BLaER1 treated with 17β-estradiol and CSF1 and Interleukin-3, amounts not matched to agents 10 nM and 100 nM (cell line): Measurements from ENCODE around the gene TSPAN18.

Source experiments
- H3K27ac ChIP-seq, 11 experiments: shearing (Covaris generic); formaldehyde crosslinking; 2 replicates each; pipeline ENCODE4 v1.8.1; 2022
- H3K27me3 ChIP-seq, 11 experiments: shearing (Covaris generic); formaldehyde crosslinking; 2 replicates each; pipeline ENCODE4 v1.8.1; 2022
- H3K36me3 ChIP-seq, 11 experiments: shearing (Covaris generic); formaldehyde crosslinking; 2 replicates each; pipeline ENCODE4 v1.8.1; 2022
- H3K4me1 ChIP-seq, 10 experiments: shearing (Covaris generic); formaldehyde crosslinking; 2 replicates each; pipeline ENCODE4 v1.8.1; 2022
- H3K4me2 ChIP-seq, 11 experiments: shearing (Covaris generic); formaldehyde crosslinking; 2 replicates each; pipeline ENCODE4 v1.8.1; 2022
- H3K4me3 ChIP-seq, 10 experiments: shearing (Covaris generic); formaldehyde crosslinking; 2 replicates each; pipeline ENCODE4 v1.8.1; 2022
- H3K9ac ChIP-seq, 11 experiments: shearing (Covaris generic); formaldehyde crosslinking; 2 replicates each; pipeline ENCODE4 v1.8.1; 2022
- H3K9me3 ChIP-seq, 11 experiments: shearing (Covaris generic); formaldehyde crosslinking; replicated peaks in 1 of 11; 2 replicates each; pipeline ENCODE4 v1.8.1; 2022
- H4K20me1 ChIP-seq, 11 experiments: shearing (Covaris generic); formaldehyde crosslinking; 2 replicates each; pipeline ENCODE4 v1.8.1; 2022
- Cebpa-rat ChIP-seq, 11 experiments: shearing (Covaris generic); IDR thresholded peaks; 2 replicates each; pipeline ENCODE4 v1.8.1; 2022

The TSPAN18 gene

GRCh38 chr11:44976576-44976975 is 249.8 kb downstream of the TSPAN18 start:
- H4K20me1 ChIP-seq: no peaks in the 10 kb centered on the region; a peak in 1 of 22 replicates
- no peak overlapping the region for H3K27ac ChIP-seq
- H3K4me3 ChIP-seq: no peak overlapping the region
- H3K36me3 ChIP-seq: no peaks in the 10 kb centered on the region
- no peaks in the 10 kb centered on the region for H3K9me3 ChIP-seq
- H3K9ac ChIP-seq: no peak overlapping the region
- no peak for TF ChIP-seq Cebpa-rat (IDR thresholded peaks at IDR 0.05)
- H3K4me1 ChIP-seq: peaks cover 47 to 72% (median 65%) of the 10 kb centered on the region in 10 experiments
- peak overlapping the region in 5 of 11 experiments; percentile 80 to 89 (median 84); a peak in 3 of 22 replicates for H3K4me2 ChIP-seq
- no peaks in the 10 kb centered on the region for H3K27me3 ChIP-seq

- peaks cover 47 to 78% (median 72%) of the 10 kb centered on the region in 10 experiments for H3K4me1 ChIP-seq
- no peak overlapping the region for H3K4me3 ChIP-seq
- H3K27ac ChIP-seq: peak overlapping the region in 8 of 11 experiments; percentile 13 to 69 (median 47); a peak in 13 of 22 replicates
- H3K4me2 ChIP-seq: peak overlapping the region; percentile 54 to 91 (median 84)
- H3K36me3 ChIP-seq: no peaks in the 10 kb centered on the region
- TF ChIP-seq Cebpa-rat (IDR thresholded peaks at IDR 0.05): no peak
- H3K27me3 ChIP-seq: no peaks in the 10 kb centered on the region
- H4K20me1 ChIP-seq: no peaks in the 10 kb centered on the region; a peak in 1 of 22 replicates
- no peaks in the 10 kb centered on the region for H3K9me3 ChIP-seq
- peak overlapping the region in 2 of 11 experiments; percentile 30 to 46; a peak in 2 of 22 replicates for H3K9ac ChIP-seq
Measured at GRCh38 chr11:44977493-44977984, 250.8 kb downstream of the TSPAN18 start.

- Histone ChIP-seq H3K36me3 (no peaks in the 10 kb centered on the region), H3K4me2 (peak overlapping the region; percentile 54 to 91 (median 84)), H3K9ac (peak overlapping the region in 5 of 11 experiments; percentile 19 to 46 (median 40); a peak in 6 of 22 replicates), H3K27me3 (no peaks in the 10 kb centered on the region), H3K27ac (peak overlapping the region in 7 of 11 experiments; percentile 11 to 69 (median 51); a peak in 15 of 22 replicates), H3K4me1 (peaks cover 47 to 78% (median 72%) of the 10 kb centered on the region in 10 experiments), H4K20me1 (no peaks in the 10 kb centered on the region; a peak in 1 of 22 replicates), H3K4me3 (no peak overlapping the region), H3K9me3 (no peaks in the 10 kb centered on the region)
- no peak for TF ChIP-seq Cebpa-rat (IDR thresholded peaks at IDR 0.05)
Measured at GRCh38 chr11:44978274-44978960, 251.7 kb downstream of the TSPAN18 start.

GRCh38 chr11:44978961-44979331 is 252.2 kb downstream of the TSPAN18 start:
- Histone ChIP-seq H3K4me3 (no peak overlapping the region), H3K27ac (peak overlapping the region in 7 of 11 experiments; percentile 11 to 69 (median 46); a peak in 14 of 22 replicates), H3K9me3 (no peaks in the 10 kb centered on the region), H3K27me3 (no peaks in the 10 kb centered on the region), H3K9ac (peak overlapping the region in 5 of 11 experiments; percentile 19 to 48 (median 44); a peak in 7 of 22 replicates), H4K20me1 (no peaks in the 10 kb centered on the region; a peak in 1 of 22 replicates), H3K36me3 (no peaks in the 10 kb centered on the region), H3K4me1 (peaks cover 45 to 74% (median 68%) of the 10 kb centered on the region in 10 experiments), H3K4me2 (peak overlapping the region; percentile 54 to 91 (median 84))
- TF ChIP-seq Cebpa-rat (IDR thresholded peaks at IDR 0.05): no peak

GRCh38 chr11:44979543-44980399 is 253.0 kb downstream of the TSPAN18 start:
- Histone ChIP-seq H3K9me3 (no peaks in the 10 kb centered on the region), H3K27me3 (no peaks in the 10 kb centered on the region), H3K4me1 (peaks cover 39 to 65% (median 59%) of the 10 kb centered on the region in 10 experiments), H3K36me3 (no peaks in the 10 kb centered on the region), H3K27ac (peak overlapping the region in 6 of 11 experiments; percentile 11 to 69 (median 52); a peak in 7 of 22 replicates), H3K4me2 (peak overlapping the region; percentile 54 to 91 (median 84)), H3K4me3 (peak overlapping the region in 1 of 10 experiments; percentile 6; a peak in 1 of 20 replicates), H4K20me1 (no peaks in the 10 kb centered on the region; a peak in 1 of 22 replicates), H3K9ac (peak overlapping the region in 5 of 11 experiments; percentile 21 to 48 (median 35); a peak in 3 of 22 replicates)
- TF ChIP-seq Cebpa-rat (IDR thresholded peaks at IDR 0.05): no peak

- no peak for TF ChIP-seq Cebpa-rat (IDR thresholded peaks at IDR 0.05)
- Histone ChIP-seq H3K27me3 (no peaks in the 10 kb centered on the region), H4K20me1 (no peaks in the 10 kb centered on the region; a peak in 1 of 22 replicates), H3K4me1 (peaks cover 39 to 61% (median 54%) of the 10 kb centered on the region in 10 experiments), H3K27ac (peak overlapping the region in 6 of 11 experiments; percentile 7 to 69 (median 44); a peak in 7 of 22 replicates), H3K9ac (peak overlapping the region in 8 of 11 experiments; percentile 18 to 48 (median 35); a peak in 13 of 22 replicates), H3K9me3 (no peaks in the 10 kb centered on the region), H3K4me2 (peak overlapping the region; percentile 54 to 91 (median 84)), H3K36me3 (no peaks in the 10 kb centered on the region), H3K4me3 (peak overlapping the region in 1 of 10 experiments; percentile 6; a peak in 1 of 20 replicates)
Measured at GRCh38 chr11:44980533-44981427, 254.0 kb downstream of the TSPAN18 start.
